ENCODE data around the gene DENND4B. TPM values are rescaled to one million over a fixed set of nuclear protein-coding genes. Genes with fewer than 3 reads are reported as not detected.
"Not testable (repeated sequence)": the region's sequence is repeated elsewhere in the genome, so short reads cannot be mapped to it uniquely, and the experiment has no call there.

The DENND4B gene
- total and polyA plus RNA-seq, 2 of the 4 experiments (the other 2 are of a cell fraction): 1.8 to 25.2 TPM

GRCh38 chr1:153895866-153896265 is 50.7 kb downstream of the DENND4B start:
- not testable (repeated sequence) for H3K9me1 ChIP-seq (ENCODE audit: insufficient read depth, low read length)

GRCh38 chr1:153891042-153891441 is 55.5 kb downstream of the DENND4B start:
- H3K9me1 ChIP-seq (ENCODE audit: insufficient read depth, low read length); H3K27ac ChIP-seq (ENCODE audit: insufficient read depth, low read length); intact Hi-C loops (cut with micrococcal nuclease); H3K27me3 ChIP-seq (ENCODE audit: control insufficient read depth, insufficient read depth, low read length); H3K14ac ChIP-seq (replicated peaks; ENCODE audit: low read depth, low read length); H3K18ac ChIP-seq (ENCODE audit: low read depth, low read length); H3K36me3 ChIP-seq (ENCODE audit: control insufficient read depth, insufficient read depth, low read length); H3K56ac ChIP-seq (ENCODE audit: extremely low read depth, insufficient read depth, low read length); H3K9me3 ChIP-seq (ENCODE audit: control insufficient read depth, insufficient read depth, low read length); H4K20me1 ChIP-seq (ENCODE audit: insufficient read depth, low read length); POLR2A ChIA-PET (ENCODE audit: unreplicated experiment); H3K9ac ChIP-seq (ENCODE audit: low read depth, low read length); H4K91ac ChIP-seq (ENCODE audit: insufficient read depth, low read depth, low read length); dilution Hi-C loops (cut with HindIII; ENCODE audit: low sequenced_read_pairs, unreplicated experiment); H2BK15ac ChIP-seq (ENCODE audit: low read depth, low read length); H4K8ac ChIP-seq (ENCODE audit: low read depth in 2 of 2, low read length in 2 of 2); H2BK20ac ChIP-seq (ENCODE audit: low read depth, low read length); H2AK5ac ChIP-seq (ENCODE audit: low read depth, low read length); BruUV-seq (replicated peaks); H2BK5ac ChIP-seq (ENCODE audit: low read depth, low read length, poor library complexity, severe bottlenecking); H3K4ac ChIP-seq (ENCODE audit: low read depth, low read length); H2BK120ac ChIP-seq (ENCODE audit: low read depth, low read length); ATAC-seq (ENCODE audit: low read depth); H4K5ac ChIP-seq (ENCODE audit: low read depth, low read length); H3K4me2 ChIP-seq (ENCODE audit: low read depth, low read length); H3K23ac ChIP-seq (ENCODE audit: low read depth, low read length); DNase-seq; H3K4me1 ChIP-seq (ENCODE audit: control insufficient read depth, insufficient read depth, low read length); in situ Hi-C loops (cut with MboI; ENCODE audit: low sequenced_read_pairs); H2AK9ac ChIP-seq (replicated peaks; ENCODE audit: low read depth, low read length, poor library complexity); H3K4me3 ChIP-seq (ENCODE audit: insufficient read depth, low read depth, low read length); CTCF ChIA-PET; H2AFZ ChIP-seq (replicated peaks; ENCODE audit: low read length, poor library complexity): not testable (repeated sequence)
- H3K79me1 ChIP-seq (ENCODE audit: low read depth in 1 of 2, low read length in 2 of 2): peaks cover 19 to 56% of the 10 kb centered on the region in 2 experiments
- WGBS, 2 experiments (ENCODE audit: extremely low coverage in 2 of 2, insufficient read length in 1 of 2): 100% methylated on average over 1 of the region's 7 CpGs; no CpG with 5 or more reads in 1 of the 2 experiments

More at GRCh38 chr1:153895866-153896265, 50.7 kb downstream of the DENND4B start:
- H2BK15ac ChIP-seq (ENCODE audit: low read depth, low read length); H3K27ac ChIP-seq (ENCODE audit: insufficient read depth, low read length); ATAC-seq (ENCODE audit: low read depth); H2BK5ac ChIP-seq (ENCODE audit: low read depth, low read length, poor library complexity, severe bottlenecking); BruUV-seq (replicated peaks); H3K4me2 ChIP-seq (ENCODE audit: low read depth, low read length); in situ Hi-C loops (cut with MboI; ENCODE audit: low sequenced_read_pairs); H4K20me1 ChIP-seq (ENCODE audit: insufficient read depth, low read length); H2BK20ac ChIP-seq (ENCODE audit: low read depth, low read length); H4K8ac ChIP-seq (ENCODE audit: low read depth in 2 of 2, low read length in 2 of 2); H2AFZ ChIP-seq (replicated peaks; ENCODE audit: low read length, poor library complexity); H3K4me3 ChIP-seq (ENCODE audit: insufficient read depth, low read depth, low read length); H3K4me1 ChIP-seq (ENCODE audit: control insufficient read depth, insufficient read depth, low read length); DNase-seq; H3K9me3 ChIP-seq (ENCODE audit: control insufficient read depth, insufficient read depth, low read length); H3K4ac ChIP-seq (ENCODE audit: low read depth, low read length); H3K14ac ChIP-seq (replicated peaks; ENCODE audit: low read depth, low read length); POLR2A ChIA-PET (ENCODE audit: unreplicated experiment); H3K56ac ChIP-seq (ENCODE audit: extremely low read depth, insufficient read depth, low read length); H2BK120ac ChIP-seq (ENCODE audit: low read depth, low read length); H3K23ac ChIP-seq (ENCODE audit: low read depth, low read length); H2AK9ac ChIP-seq (replicated peaks; ENCODE audit: low read depth, low read length, poor library complexity); H3K27me3 ChIP-seq (ENCODE audit: control insufficient read depth, insufficient read depth, low read length); dilution Hi-C loops (cut with HindIII; ENCODE audit: low sequenced_read_pairs, unreplicated experiment); H3K18ac ChIP-seq (ENCODE audit: low read depth, low read length); H2AK5ac ChIP-seq (ENCODE audit: low read depth, low read length); H4K5ac ChIP-seq (ENCODE audit: low read depth, low read length); H3K9ac ChIP-seq (ENCODE audit: low read depth, low read length); H3K36me3 ChIP-seq (ENCODE audit: control insufficient read depth, insufficient read depth, low read length); intact Hi-C loops (cut with micrococcal nuclease); H4K91ac ChIP-seq (ENCODE audit: insufficient read depth, low read depth, low read length): not testable (repeated sequence)
- CTCF ChIA-PET: interaction anchor here (0.6 kb wide), 2 partner anchors 12 to 312 kb away, joined by 3 read pairs; no protein-coding TSS in a partner anchor
- no CpG with 5 or more reads among the region's 1 CpG for WGBS, 2 experiments (ENCODE audit: extremely low coverage in 2 of 2, insufficient read length in 1 of 2)
- peaks cover 12 to 61% of the 10 kb centered on the region in 2 experiments for H3K79me1 ChIP-seq (ENCODE audit: low read depth in 1 of 2, low read length in 2 of 2)
